GM23248 (cell line): ENCODE results near the gene MAP2K1. TPM values are rescaled to one million over a fixed set of nuclear protein-coding genes. Genes with fewer than 3 reads are reported as not detected.

Experiments
- DNase-seq: peaks from one replicate; pipeline ENCODE4 v3.0.0-alpha.2; 2015
- H2AFZ ChIP-seq: fragments of 200-600 bp; sonication (generic); 2 replicates; pipeline ENCODE4 v1.6.1; 2016; ENCODE audit warnings: antibody characterized with exemption
- H3F3A ChIP-seq: fragments of 200-600 bp; sonication (generic); 2 replicates; pipeline ENCODE4 v1.6.1; 2016; ENCODE audit warnings: mild to moderate bottlenecking, antibody characterized with exemption, mixed run types; ENCODE audit not compliant: insufficient read depth
- H3K27ac ChIP-seq: fragments of 200-600 bp; sonication (generic); 2 replicates; pipeline ENCODE4 v1.5.1; 2016; ENCODE audit warnings: mild to moderate bottlenecking
- H3K27me3 ChIP-seq: fragments of 200-600 bp; sonication (generic); replicated peaks from 2 replicates; pipeline ENCODE4 v1.6.1; 2016; ENCODE audit warnings: mild to moderate bottlenecking; ENCODE audit not compliant: insufficient read depth
- H3K36me3 ChIP-seq: fragments of 200-600 bp; sonication (generic); 2 replicates; pipeline ENCODE4 v1.6.1; 2016; ENCODE audit warnings: low read depth, mild to moderate bottlenecking
- H3K4me1 ChIP-seq: fragments of 200-600 bp; sonication (generic); 2 replicates; pipeline ENCODE4 v1.6.1; 2016; ENCODE audit warnings: mild to moderate bottlenecking; ENCODE audit not compliant: insufficient read depth
- H3K4me2 ChIP-seq: fragments of 200-600 bp; sonication (generic); one replicate; pipeline ENCODE4 v1.6.1; 2016; ENCODE audit warnings: mild to moderate bottlenecking; ENCODE audit not compliant: unreplicated experiment
- H3K4me3 ChIP-seq: fragments of 200-600 bp; sonication (generic); 2 replicates; pipeline ENCODE4 v1.5.1; 2016; ENCODE audit warnings: mild to moderate bottlenecking
- H3K79me2 ChIP-seq: fragments of 200-600 bp; sonication (generic); 2 replicates; pipeline ENCODE4 v1.6.1; 2016; ENCODE audit warnings: mild to moderate bottlenecking; ENCODE audit not compliant: insufficient read depth
- H3K9ac ChIP-seq: fragments of 200-600 bp; sonication (generic); 2 replicates; pipeline ENCODE4 v1.6.1; 2016; ENCODE audit warnings: mild to moderate bottlenecking
- H3K9me2 ChIP-seq: fragments of 200-600 bp; sonication (generic); 2 replicates; pipeline ENCODE4 v1.6.1; 2016; ENCODE audit warnings: mixed run types, mild to moderate bottlenecking, moderate library complexity; ENCODE audit not compliant: insufficient read depth
- H3K9me3 ChIP-seq: fragments of 200-600 bp; sonication (generic); one replicate; pipeline ENCODE4 v1.6.1; 2017; ENCODE audit warnings: low read depth
- H4K20me1 ChIP-seq: fragments of 200-600 bp; sonication (generic); 2 replicates; pipeline ENCODE4 v1.6.0; 2016; ENCODE audit not compliant: insufficient read depth
- EZH2 ChIP-seq: fragments of 200-600 bp; sonication (generic); IDR thresholded peaks from 2 replicates; pipeline ENCODE4 v1.6.1; 2018; ENCODE audit warnings: antibody characterized with exemption, mild to moderate bottlenecking; ENCODE audit not compliant: insufficient read depth, poor library complexity, severe bottlenecking
- EZH2phosphoT487 ChIP-seq: fragments of 200-600 bp; sonication (generic); IDR thresholded peaks from 2 replicates; pipeline ENCODE4 v1.6.1; 2018; ENCODE audit warnings: antibody characterized with exemption, moderate library complexity, mild to moderate bottlenecking, low read depth; ENCODE audit not compliant: insufficient read depth
- WGBS, 2 experiments: methylation state at CpG; one replicate each; pipeline ENCODE4 v1.1.6; 2015 to 2017; ENCODE audit warnings: low lambda C conversion rate in 2 of 2, low coverage in 1 of 2; ENCODE audit errors: missing lambda C conversion rate in 2 of 2; 5-methylcytosine and 5-hydroxymethylcytosine counted together
- in situ Hi-C: fragments of 300-500 bp; cut with MboI; formaldehyde crosslinking; loops from 2 replicates; pipeline ENCODE4 v1.15.0; 2020
- polyA plus RNA-seq: library from polyadenylated mRNA; unstranded; fragments of >200 nt; fragmentation: Nextera tagmentation; extraction: Ambion mirVana; gene quantifications from 2 replicates; pipeline ENCODE4 v1.2.1, GENCODE V29; 2016
- total RNA-seq: library from RNA; depleted of rRNA; stranded (reverse); fragments of >200 nt; shearing (Covaris generic); gene quantifications from 2 replicates; pipeline ENCODE4 v1.2.3, GENCODE V29; 2014

MAP2K1 gene
- total and polyA plus RNA-seq, 2 experiments from 2014 or later: 55.7 to 56.2 TPM

- Histone ChIP-seq H3F3A (peaks cover 54% of the 10 kb centered on the region), H3K4me1 (peaks cover 20% of the 10 kb centered on the region), H2AFZ (peak overlapping the region; percentile 93), H3K4me2 (peak overlapping the region; percentile 93), H3K79me2 (peaks cover 92% of the 10 kb centered on the region), H3K27ac (peak overlapping the region; percentile 93), H4K20me1 (0 out of 2 replicates have a peak, but pooled peaks cover 11% of the 10 kb centered on the region), H3K9ac (peak overlapping the region; percentile 97), H3K36me3 (peaks cover 45% of the 10 kb centered on the region), H3K27me3 (no peaks in the 10 kb centered on the region), H3K9me2 (no peaks in the 10 kb centered on the region), H3K9me3 (no peaks in the 10 kb centered on the region), H3K4me3 (peak overlapping the region; percentile 99)
- in situ Hi-C loops: no loop called here
- TF ChIP-seq EZH2 (no peak), EZH2phosphoT487 (no peak)
- WGBS, 2 experiments: 0 to 1% methylated on average over 12 of the region's 12 CpGs
- DNase-seq: peak; percentile 42
Observed at GRCh38 chr15:66503780-66504562, 117.3 kb downstream of the MAP2K1 start.

GRCh38 chr15:66504563-66505429 is 118.1 kb downstream of the MAP2K1 start, which contains the start of the genes RPL4 and ZWILCH:
Gene RPL4 (minus strand): TSS chr15:66504855. CDS start chr15:66504790, 65 bp downstream.
Gene ZWILCH (plus strand): TSS chr15:66505326. CDS start chr15:66505339, 13 bp downstream.
- in situ Hi-C loops: no loop called here
- H3K9me3 ChIP-seq: no peaks in the 10 kb centered on the region
- peak within 1 kb of the TSS; percentile 97 for H3K9ac ChIP-seq

GRCh38 chr15:66505430-66505811 is 118.7 kb downstream of the MAP2K1 start:
- peak overlapping the region; percentile 99 for H3K4me3 ChIP-seq
- in situ Hi-C loops: no loop called here

More at GRCh38 chr15:66504563-66505429, 118.1 kb downstream of the MAP2K1 start, which contains the start of the genes RPL4 and ZWILCH:
- H2AFZ ChIP-seq: peak within 1 kb of the TSS; percentile 93
- 1% methylated on average over 38 to 46 of the region's 46 CpGs for WGBS, 2 experiments
- peaks cover 20% of the 10 kb centered on the region for H3K4me1 ChIP-seq
- H3K4me2 ChIP-seq: peak within 1 kb of the TSS; percentile 93
- peak; percentile 89 for DNase-seq
- H3F3A ChIP-seq: peaks cover 45% of the 10 kb centered on the region
- 0 out of 2 replicates have a peak, but pooled peaks cover 11% of the 10 kb centered on the region for H4K20me1 ChIP-seq
- H3K27me3 ChIP-seq: no peaks in the 10 kb centered on the region
- peak within 1 kb of the TSS; percentile 99 for H3K4me3 ChIP-seq
- H3K27ac ChIP-seq: peak within 1 kb of the TSS; percentile 93
- H3K36me3 ChIP-seq: peaks cover 37% of the 10 kb centered on the region
- no peak for TF ChIP-seq EZH2phosphoT487
- TF ChIP-seq EZH2: no peak
- H3K9me2 ChIP-seq: no peaks in the 10 kb centered on the region
- H3K79me2 ChIP-seq: peaks cover 94% of the 10 kb centered on the region

GRCh38 chr15:66505818-66506217 is 119.1 kb downstream of the MAP2K1 start:
- Histone ChIP-seq H3K27me3 (no peaks in the 10 kb centered on the region), H3F3A (peaks cover 35% of the 10 kb centered on the region), H3K9ac (peak overlapping the region; percentile 97), H3K27ac (peak overlapping the region; percentile 93), H3K9me3 (no peaks in the 10 kb centered on the region), H3K9me2 (no peaks in the 10 kb centered on the region), H2AFZ (peak overlapping the region; percentile 93), H3K79me2 (peaks cover 83% of the 10 kb centered on the region), H3K4me2 (peak overlapping the region; percentile 93), H3K4me3 (peak overlapping the region; percentile 99), H3K36me3 (peaks cover 27% of the 10 kb centered on the region), H4K20me1 (0 out of 2 replicates have a peak, but pooled peaks cover 11% of the 10 kb centered on the region), H3K4me1 (peaks cover 20% of the 10 kb centered on the region)
- WGBS, 2 experiments: 15 to 23% methylated on average over 4 of the region's 4 CpGs
- in situ Hi-C loops: no loop called here
- DNase-seq: no peak
- TF ChIP-seq EZH2 (no peak), EZH2phosphoT487 (no peak)

More at GRCh38 chr15:66505430-66505811, 118.7 kb downstream of the MAP2K1 start:
- Histone ChIP-seq H3F3A (peaks cover 39% of the 10 kb centered on the region), H3K4me2 (peak overlapping the region; percentile 93), H3K9me2 (no peaks in the 10 kb centered on the region), H3K27ac (peak overlapping the region; percentile 93), H3K9ac (peak overlapping the region; percentile 97), H3K79me2 (peaks cover 87% of the 10 kb centered on the region), H2AFZ (peak overlapping the region; percentile 93), H3K4me1 (peaks cover 20% of the 10 kb centered on the region), H4K20me1 (0 out of 2 replicates have a peak, but pooled peaks cover 11% of the 10 kb centered on the region), H3K9me3 (no peaks in the 10 kb centered on the region), H3K36me3 (peaks cover 31% of the 10 kb centered on the region), H3K27me3 (no peaks in the 10 kb centered on the region)
- DNase-seq: peak; percentile 70
- 0 to 1% methylated on average over 13 of the region's 13 CpGs for WGBS, 2 experiments
- TF ChIP-seq EZH2 (no peak), EZH2phosphoT487 (no peak)
